Activated B cell treated with CpG ODN at 0.5 μM for 24 hours (primary cell): Measurements from ENCODE around the gene KDM4C. TPM values are rescaled to one million over a fixed set of nuclear protein-coding genes. Genes with fewer than 3 reads are reported as not detected.
"Not testable (repeated sequence)": the region's sequence is repeated elsewhere in the genome, so short reads cannot be mapped to it uniquely, and the experiment has no call there.

Source experiments
- ATAC-seq: fragments of 200-7000 bp; cut with Tn5 transposase; one replicate; pipeline ENCODE4 v1.10.0; 2021; ENCODE audit warnings: low read depth, mild to moderate bottlenecking, moderate library complexity
- CTCF ChIA-PET: fragments of 350-600 bp; sonication (Branson Sonifier 250); formaldehyde crosslinking; loops from one replicate; lab custom pipeline; 2021; ENCODE audit warnings: antibody characterized with exemption; lab: Charles Lee
- POLR2A ChIA-PET: fragments of 350-600 bp; sonication (Branson Sonifier 250); formaldehyde crosslinking; loops from one replicate; lab custom pipeline; 2021; ENCODE audit warnings: antibody characterized with exemption; lab: Charles Lee
- DNase-seq: peaks from one replicate; pipeline ENCODE4 v3.0.0; 2022
- H3K27ac Mint-ChIP-seq: one replicate; pipeline ENCODE4 v1.8.0; 2020; ENCODE audit warnings: mixed read lengths
- H3K27me3 Mint-ChIP-seq: one replicate; pipeline ENCODE4 v1.8.0; 2021; ENCODE audit warnings: mixed read lengths
- H3K36me3 Mint-ChIP-seq: one replicate; pipeline ENCODE4 v1.8.0; 2021; ENCODE audit warnings: low read depth, mixed read lengths
- H3K4me1 Mint-ChIP-seq: one replicate; pipeline ENCODE4 v1.8.0; 2021; ENCODE audit warnings: mixed read lengths
- H3K4me3 Mint-ChIP-seq: one replicate; pipeline ENCODE4 v1.8.0; 2020; ENCODE audit warnings: mild to moderate bottlenecking, mixed read lengths
- H3K9me3 Mint-ChIP-seq: one replicate; pipeline ENCODE4 v1.8.0; 2020; ENCODE audit warnings: mixed read lengths
- CTCF ChIP-seq: fragments of 200-600 bp; IDR thresholded peaks from one replicate; pipeline ENCODE4 v1.8.0; 2022; ENCODE audit warnings: antibody characterized with exemption, mild to moderate bottlenecking
- intact Hi-C: fragments of 100-400 bp; cut with micrococcal nuclease; formaldehyde crosslinking; loops from one replicate; pipeline ENCODE4 v1.15.1; 2024
- total RNA-seq: library from RNA; stranded (reverse); gene quantifications from 2 replicates; pipeline ENCODE4 v1.2.3, GENCODE V29; 2022

Gene KDM4C
- 90.7 and 113 TPM in 2 replicates for total RNA-seq

- Mint-ChIP-seq H3K27me3 (no peaks in the 10 kb centered on the region), H3K36me3 (peaks cover 19% of the 10 kb centered on the region), H3K27ac (peak within 1 kb of the TSS; percentile 100), H3K4me1 (peaks cover 39% of the 10 kb centered on the region), H3K4me3 (peak within 1 kb of the TSS; percentile 99), H3K9me3 (no peaks in the 10 kb centered on the region)
- TF ChIP-seq CTCF, result no peak
- POLR2A ChIA-PET, result interaction anchor here (0.6 to 13.7 kb wide), 45 partner anchors 8 to 1964 kb away, joined by 3 to 853 read pairs (median 7); partner anchors contain the start of genes GLDC, PLGRKT, RIC1 and UHRF2
- CTCF ChIA-PET, result interaction anchor here (0.8 to 1.8 kb wide), 5 partner anchors 65 to 172 kb away, joined by 3 to 6 read pairs (median 5); no protein-coding TSS in a partner anchor
- intact Hi-C loops, result loop anchor here (1.0 to 10.0 kb wide), 11 partner anchors 7 to 1965 kb away; partner anchors contain the start of genes JAK2, RCL1, RIC1 and UHRF2
- peak; percentile 92 for DNase-seq
- peak; percentile 75 for ATAC-seq
These were observed at the start of gene KDM4C for GRCh38 chr9:6757456-6758247. TSS of gene KDM4C (plus strand) at chr9:6757973. CDS start at chr9:6792989, 35,016 bp downstream.

DNA sequence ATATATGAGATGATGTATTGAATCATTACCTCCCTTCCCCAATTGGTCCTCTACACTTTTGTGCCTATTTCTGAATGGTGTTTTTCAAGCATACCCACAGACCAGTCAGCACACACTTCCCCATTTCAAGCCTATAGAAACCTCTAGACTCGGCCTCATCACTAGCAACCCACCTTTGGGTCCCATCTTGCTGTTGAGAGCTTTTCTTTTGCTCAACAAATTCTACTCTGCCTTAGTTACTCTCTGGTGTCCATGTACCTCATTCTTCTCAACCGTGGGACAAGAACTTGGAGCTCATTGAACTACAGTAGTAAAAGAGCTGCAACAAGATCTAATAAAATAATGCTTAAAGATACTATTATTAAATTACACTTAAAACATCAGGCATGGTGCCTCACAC lies 49.0 kb upstream of the KDM4C start:
- DNase-seq (no peak), ATAC-seq (no peak)
- peaks cover 3% of the 10 kb centered on the region for H3K9me3 Mint-ChIP-seq
- peaks cover 3% of the 10 kb centered on the region for H3K36me3 Mint-ChIP-seq
- no peak overlapping the region for H3K27ac Mint-ChIP-seq
- intact Hi-C loops, result no loop called here
- no peak for TF ChIP-seq CTCF
- no peak overlapping the region for H3K4me3 Mint-ChIP-seq
- ChIA-PET POLR2A (interaction anchor here (0.6 to 1.0 kb wide), 2 partner anchors 19 to 26 kb away, joined by 3 to 4 read pairs; no protein-coding TSS in a partner anchor), CTCF (no interaction called here)
- peaks cover 10% of the 10 kb centered on the region for H3K4me1 Mint-ChIP-seq
- H3K27me3 Mint-ChIP-seq, result no peaks in the 10 kb centered on the region

GRCh38 chr9:6711403-6711802 lies 46.4 kb upstream of the KDM4C start:
- Mint-ChIP-seq H3K4me1 (peaks cover 10% of the 10 kb centered on the region), H3K27ac (peak overlapping the region; percentile 37), H3K36me3 (peaks cover 2% of the 10 kb centered on the region), H3K27me3 (no peaks in the 10 kb centered on the region), H3K9me3 (peaks cover 3% of the 10 kb centered on the region), H3K4me3 (no peak overlapping the region)
- no peak for TF ChIP-seq CTCF
- ChIA-PET POLR2A (no interaction called here), CTCF (no interaction called here)
- intact Hi-C loops, result loop anchor here (1.0 kb wide), 1 partner anchor 12 kb away; no protein-coding TSS in a partner anchor
- no peak for DNase-seq
- no peak for ATAC-seq

DNA sequence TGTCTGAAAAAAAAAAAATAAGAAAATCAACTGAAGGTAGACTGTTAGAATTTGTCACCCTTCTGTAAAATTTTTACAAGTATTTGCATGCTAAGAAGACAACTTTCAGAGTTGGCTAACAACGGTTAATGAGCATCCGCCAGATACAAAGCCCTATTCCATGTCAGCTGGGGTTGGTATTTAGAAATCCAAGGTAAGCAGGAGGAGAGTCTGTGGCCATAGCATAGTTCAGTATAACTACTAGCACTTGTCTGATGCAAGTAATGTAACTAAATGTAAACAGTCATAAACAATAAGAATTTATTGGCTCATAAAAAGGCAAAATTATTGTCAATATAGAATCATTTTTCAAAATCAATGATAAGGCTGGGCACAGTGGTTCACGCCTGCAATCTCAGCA lies 45.7 kb upstream of the KDM4C start:
- ChIA-PET POLR2A (interaction anchor here (0.6 kb wide), 2 partner anchors 30 to 33 kb away, joined by 3 to 8 read pairs; no protein-coding TSS in a partner anchor), CTCF (no interaction called here)
- TF ChIP-seq CTCF, result no peak
- DNase-seq (no peak), ATAC-seq (no peak)
- Mint-ChIP-seq H3K36me3 (peaks cover 2% of the 10 kb centered on the region), H3K27me3 (no peaks in the 10 kb centered on the region), H3K4me3 (no peak overlapping the region), H3K4me1 (peaks cover 15% of the 10 kb centered on the region), H3K27ac (no peak overlapping the region), H3K9me3 (peaks cover 3% of the 10 kb centered on the region)
- intact Hi-C loops, result no loop called here

- peaks cover 13% of the 10 kb centered on the region for H3K4me1 Mint-ChIP-seq
- ATAC-seq (no peak), DNase-seq (no peak)
- H3K36me3 Mint-ChIP-seq, result peaks cover 2% of the 10 kb centered on the region
- H3K9me3 Mint-ChIP-seq, result no peaks in the 10 kb centered on the region
- intact Hi-C loops, result no loop called here
- ChIA-PET CTCF (no interaction called here), POLR2A (interaction anchor here (0.6 to 1.5 kb wide), 3 partner anchors 33 to 44 kb away, joined by 4 to 7 read pairs (median 6); partner anchors contain the start of gene KDM4C)
- H3K27me3 Mint-ChIP-seq, result no peaks in the 10 kb centered on the region
- no peak for TF ChIP-seq CTCF
- no peak overlapping the region for H3K4me3 Mint-ChIP-seq
- no peak overlapping the region for H3K27ac Mint-ChIP-seq
These were observed 43.6 kb upstream of the KDM4C start for GRCh38 chr9:6714176-6714575.

GRCh38 chr9:6715153-6715754 lies 42.5 kb upstream of the KDM4C start:
- ATAC-seq, DNase-seq, H3K36me3 Mint-ChIP-seq, intact Hi-C loops, H3K9me3 Mint-ChIP-seq, H3K27me3 Mint-ChIP-seq: not testable (repeated sequence)
- Mint-ChIP-seq H3K27ac (peak overlapping the region; percentile 92), H3K4me1 (peaks cover 13% of the 10 kb centered on the region), H3K4me3 (peak overlapping the region; percentile 90)
- ChIA-PET CTCF (interaction anchor here (1.1 to 1.3 kb wide), 2 partner anchors 29 to 35 kb away, joined by 3 to 7 read pairs; no protein-coding TSS in a partner anchor), POLR2A (interaction anchor here (0.6 to 2.1 kb wide), 19 partner anchors 9 to 302 kb away, joined by 3 to 62 read pairs (median 6); partner anchors contain the start of genes GLDC, KDM4C and UHRF2)
